K562 (cell line): ENCODE data around the gene LUZP1. TPM values are rescaled to one million over a fixed set of nuclear protein-coding genes. Genes with fewer than 3 reads are reported as not detected.

ENCODE experiments used
- ARHGAP35 ChIP-seq: fragments of 450-650 bp; IDR thresholded peaks from 2 replicates; pipeline ENCODE4 v1.6.1; 2018; ENCODE audit not compliant: partially characterized antibody
- E2F1 ChIP-seq: sonication (generic); formaldehyde crosslinking; IDR thresholded peaks from 2 replicates; pipeline ENCODE4 v1.8.1; 2023; ENCODE audit warnings: mild to moderate bottlenecking, missing genetic modification reagents, moderate library complexity
- E2F5 ChIP-seq: sonication (generic); formaldehyde crosslinking; IDR thresholded peaks from 2 replicates; pipeline ENCODE4 v1.8.0; 2022; ENCODE audit warnings: mild to moderate bottlenecking, missing genetic modification reagents
- GABPB2 ChIP-seq: fragments of 250-450 bp; sonication (Bioruptor Pico); conservative IDR thresholded peaks from 2 replicates; pipeline ENCODE4 v1.5.1; 2021; ENCODE audit warnings: mild to moderate bottlenecking
- HDGF ChIP-seq: fragments of 450-650 bp; IDR thresholded peaks from 2 replicates; pipeline ENCODE4 v1.6.1; 2016
- MAFK ChIP-seq: IDR thresholded peaks from 2 replicates; pipeline ENCODE4 v1.6.1; 2011; ENCODE audit warnings: low read length, improper control_type of control experiment
- MTA1 ChIP-seq: fragments of 450-650 bp; IDR thresholded peaks from 2 replicates; pipeline ENCODE4 v1.6.1; 2017; ENCODE audit warnings: borderline replicate concordance
- NFIC ChIP-seq: fragments of 450-650 bp; IDR thresholded peaks from 2 replicates; pipeline ENCODE4 v1.6.1; 2017; ENCODE audit warnings: mild to moderate bottlenecking, inconsistent platforms
- OTX1 ChIP-seq: fragments of 450-650 bp; formaldehyde crosslinking; IDR thresholded peaks from 2 replicates; pipeline ENCODE4 v1.4.0; 2022; ENCODE audit warnings: mild to moderate bottlenecking
- PHF21A ChIP-seq: fragments of 450-650 bp; IDR thresholded peaks from 2 replicates; pipeline ENCODE4 v1.6.1; 2017; ENCODE audit warnings: low read depth, borderline replicate concordance
- SMARCA5 ChIP-seq: fragments of 450-650 bp; IDR thresholded peaks from 2 replicates; pipeline ENCODE4 v1.6.1; 2016
- SMARCE1 ChIP-seq: fragments of 450-650 bp; IDR thresholded peaks from 2 replicates; pipeline ENCODE4 v1.7.1; 2016; ENCODE audit warnings: mild to moderate bottlenecking
- SP2 ChIP-seq: IDR thresholded peaks from 2 replicates; pipeline ENCODE4 v1.6.1; 2011; ENCODE audit warnings: mild to moderate bottlenecking, low read depth, low read length, moderate library complexity; ENCODE audit not compliant: poor library complexity, severe bottlenecking; ENCODE audit errors: extremely low read depth
- THRB ChIP-seq: fragments of 450-650 bp; formaldehyde crosslinking; conservative IDR thresholded peaks from 2 replicates; pipeline ENCODE4 v1.4.0; 2022; ENCODE audit warnings: mild to moderate bottlenecking, missing genetic modification characterization
- ZNF3 ChIP-seq: fragments of 250-450 bp; sonication (Bioruptor Pico); IDR thresholded peaks from 2 replicates; pipeline ENCODE4 v1.5.0; 2021; ENCODE audit warnings: mild to moderate bottlenecking, moderate library complexity
- ZNF644 ChIP-seq: fragments of 200-800 bp; sonication (Bioruptor generic); IDR thresholded peaks from 2 replicates; pipeline ENCODE4 v1.6.1; 2016; ENCODE audit warnings: low read depth, missing genetic modification characterization, missing compliant biosample characterization
- polyA plus RNA-seq, 8 experiments: library from polyadenylated mRNA; depleted of rRNA in 4 of 8; stranded (reverse) in 5 of 8; unstranded in 3 of 8; fragments of >200 nt; fragmentation: Nextera tagmentation in 2 of 8; fragmentation: Illumina TruSeq in 1 of 8; extraction: Ambion mirVana in 2 of 8; extraction: Trizol in 1 of 8; gene quantifications; 2 replicates each; pipeline versions ENCODE4 v1.2.1 to v1.2.3, GENCODE V29; 2011 to 2014; ENCODE audit warnings: inconsistent platforms in 1 of 8, missing spikeins in 1 of 8
- total RNA-seq, 7 experiments: library from RNA; depleted of rRNA in 6 of 7; stranded (reverse); fragments of >200 nt in 6 of 7; fragmentation: Illumina TruSeq in 2 of 7; extraction: Trizol in 2 of 7; gene quantifications; 2 replicates each; pipeline versions ENCODE4 v1.2.1 to v1.2.3, GENCODE V29; 2011 to 2021; ENCODE audit warnings: low replicate concordance in 1 of 7
- TF ChIP-seq, protein P1 (sequence below), 2 experiments: IDR thresholded peaks; 2 replicates each; pipeline ENCODE4 v1.6.1; 2011; ENCODE audit warnings: borderline replicate concordance in 1 of 2, control low read depth in 1 of 2, low read depth in 1 of 2, low read length in 1 of 2, mild to moderate bottlenecking in 1 of 2, mixed read lengths in 1 of 2, moderate library complexity in 1 of 2; ENCODE audit not compliant: insufficient read depth in 1 of 2, insufficient read length in 1 of 2, poor library complexity in 1 of 2, severe bottlenecking in 1 of 2; ENCODE audit errors: extremely low read depth in 1 of 2
- TF ChIP-seq, protein P2 (sequence below): fragments of 450-650 bp; IDR thresholded peaks from 2 replicates; pipeline ENCODE4 v1.6.1; 2016; ENCODE audit warnings: borderline replicate concordance

LUZP1 gene
- total and polyA plus RNA-seq, 9 of the 15 experiments (the other 6 are each of a cell fraction or from before 2014, with no cell fraction given), result 6.5 to 19.1 (median 12.4) TPM

GRCh38 chr1:23110391-23110790 lies 58.3 kb downstream of the LUZP1 start (continued):
- TF ChIP-seq THRB (CRISPR knock-in tag) (0 out of 2 replicates have a peak, but pooled peaks have one; percentile 64), GABPB2 (CRISPR knock-in tag) (no peak), E2F1 (CRISPR knock-in tag) (0 out of 2 replicates have a peak, but pooled peaks have one; percentile 10), ARHGAP35 (peak; percentile 9), PHF21A (no peak), SMARCA5 (peak; percentile 81; the same call in 1 of the 2 replicates), E2F5 (CRISPR knock-in tag) (no peak), SP2 (no peak), SMARCE1 (no peak), OTX1 (CRISPR knock-in tag) (peak; percentile 25; the same call in 1 of the 2 replicates), HDGF (peak; percentile 43; the same call in 1 of the 2 replicates), MAFK (no peak), MTA1 (no peak), ZNF3 (CRISPR knock-in tag) (0 out of 2 replicates have a peak, but pooled peaks have one; percentile 37), ZNF644 (tag) (no peak), NFIC (0 out of 2 replicates have a peak, but pooled peaks have one; percentile 9)
- TF ChIP-seq, protein P1, sequence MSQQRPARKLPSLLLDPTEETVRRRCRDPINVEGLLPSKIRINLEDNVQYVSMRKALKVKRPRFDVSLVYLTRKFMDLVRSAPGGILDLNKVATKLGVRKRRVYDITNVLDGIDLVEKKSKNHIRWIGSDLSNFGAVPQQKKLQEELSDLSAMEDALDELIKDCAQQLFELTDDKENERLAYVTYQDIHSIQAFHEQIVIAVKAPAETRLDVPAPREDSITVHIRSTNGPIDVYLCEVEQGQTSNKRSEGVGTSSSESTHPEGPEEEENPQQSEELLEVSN (IDR thresholded peaks at IDR 0.05; ENCODE audit: borderline replicate concordance in 1 of 2, extremely low read depth in 1 of 2, insufficient read depth in 1 of 2, insufficient read length in 1 of 2, low read depth in 1 of 2, low read length in 1 of 2, poor library complexity in 1 of 2, severe bottlenecking in 1 of 2), result no peak
- TF ChIP-seq, protein P2, sequence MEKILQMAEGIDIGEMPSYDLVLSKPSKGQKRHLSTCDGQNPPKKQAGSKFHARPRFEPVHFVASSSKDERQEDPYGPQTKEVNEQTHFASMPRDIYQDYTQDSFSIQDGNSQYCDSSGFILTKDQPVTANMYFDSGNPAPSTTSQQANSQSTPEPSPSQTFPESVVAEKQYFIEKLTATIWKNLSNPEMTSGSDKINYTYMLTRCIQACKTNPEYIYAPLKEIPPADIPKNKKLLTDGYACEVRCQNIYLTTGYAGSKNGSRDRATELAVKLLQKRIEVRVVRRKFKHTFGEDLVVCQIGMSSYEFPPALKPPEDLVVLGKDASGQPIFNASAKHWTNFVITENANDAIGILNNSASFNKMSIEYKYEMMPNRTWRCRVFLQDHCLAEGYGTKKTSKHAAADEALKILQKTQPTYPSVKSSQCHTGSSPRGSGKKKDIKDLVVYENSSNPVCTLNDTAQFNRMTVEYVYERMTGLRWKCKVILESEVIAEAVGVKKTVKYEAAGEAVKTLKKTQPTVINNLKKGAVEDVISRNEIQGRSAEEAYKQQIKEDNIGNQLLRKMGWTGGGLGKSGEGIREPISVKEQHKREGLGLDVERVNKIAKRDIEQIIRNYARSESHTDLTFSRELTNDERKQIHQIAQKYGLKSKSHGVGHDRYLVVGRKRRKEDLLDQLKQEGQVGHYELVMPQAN, result peak; percentile 51
